ENCODE results near the gene POLR2J2.
"Not testable (repeated sequence)": the region's sequence is repeated elsewhere in the genome, so short reads cannot be mapped to it uniquely, and the experiment has no call there.

Gene POLR2J2

DNA sequence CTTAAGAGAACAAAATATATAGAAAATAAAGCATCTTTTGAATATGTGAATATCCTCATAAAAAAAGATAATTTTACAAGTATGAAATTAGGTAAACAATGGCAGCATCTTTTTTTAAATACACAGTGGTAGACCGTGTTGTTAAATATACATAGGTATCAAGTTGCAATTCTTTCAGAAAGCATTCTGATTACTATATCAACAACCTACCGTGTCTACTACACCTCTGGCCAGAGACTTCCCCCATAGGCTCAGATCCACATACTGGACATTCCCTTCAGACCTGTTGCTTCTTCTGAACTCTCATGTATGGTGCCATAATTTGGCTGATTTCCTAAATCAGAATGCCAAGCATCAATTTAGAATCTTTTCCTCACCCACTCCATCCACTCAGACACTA lies 22.5 kb upstream of the POLR2J2 start:
- H3K4me1 ChIP-seq (ENCODE audit: control insufficient read depth, insufficient read depth, low read length); H3K27me3 ChIP-seq (ENCODE audit: control insufficient read depth, insufficient read depth, low read length); H3K4me3 ChIP-seq (ENCODE audit: low read length); H3K36me3 ChIP-seq (ENCODE audit: insufficient read depth, low read length); H3K9ac ChIP-seq (ENCODE audit: low read depth, low read length); H3K4me2 ChIP-seq (ENCODE audit: low read length); H3K9me3 ChIP-seq (replicated peaks; ENCODE audit: low read length): not testable (repeated sequence)

DNA sequence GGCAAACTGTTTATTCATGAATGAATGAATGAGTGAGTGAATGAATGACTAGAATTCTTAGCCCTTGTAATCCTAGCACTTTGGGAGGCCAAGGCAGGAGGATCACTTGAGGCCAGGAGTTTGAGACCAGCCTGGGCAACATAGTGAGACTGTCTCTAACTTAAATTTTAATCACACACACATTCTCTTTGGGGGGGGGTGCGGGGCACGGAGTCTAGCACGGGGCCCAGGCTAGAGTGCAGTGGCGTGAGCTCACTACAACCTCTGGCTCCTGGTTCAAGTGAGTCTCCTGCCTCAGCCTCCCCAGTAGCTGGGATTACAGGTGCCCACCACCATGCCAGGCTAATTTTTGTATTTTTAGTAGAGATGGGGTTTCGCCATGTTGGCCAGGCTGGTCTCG lies 19.1 kb upstream of the POLR2J2 start:
- H3K9me3 ChIP-seq (replicated peaks; ENCODE audit: low read length); H3K36me3 ChIP-seq (ENCODE audit: insufficient read depth, low read length); H3K9ac ChIP-seq (ENCODE audit: low read depth, low read length); H3K27me3 ChIP-seq (ENCODE audit: control insufficient read depth, insufficient read depth, low read length); H3K4me2 ChIP-seq (ENCODE audit: low read length); H3K4me1 ChIP-seq (ENCODE audit: control insufficient read depth, insufficient read depth, low read length); H3K4me3 ChIP-seq (ENCODE audit: low read length): not testable (repeated sequence)

- H3K9ac ChIP-seq (ENCODE audit: low read depth, low read length); H3K4me3 ChIP-seq (ENCODE audit: low read length): not testable (repeated sequence)
Measured at GRCh38 chr7:102689436-102690282, 18.2 kb upstream of the POLR2J2 start.

GRCh38 chr7:102688299-102689036 lies 17.0 kb upstream of the POLR2J2 start:
- not testable (repeated sequence) for H3K9me3 ChIP-seq (replicated peaks; ENCODE audit: low read length); H3K27me3 ChIP-seq (ENCODE audit: control insufficient read depth, insufficient read depth, low read length); H3K4me3 ChIP-seq (ENCODE audit: low read length); H3K36me3 ChIP-seq (ENCODE audit: insufficient read depth, low read length); H3K4me2 ChIP-seq (ENCODE audit: low read length); H3K4me1 ChIP-seq (ENCODE audit: control insufficient read depth, insufficient read depth, low read length); H3K9ac ChIP-seq (ENCODE audit: low read depth, low read length)

More at GRCh38 chr7:102689436-102690282, 18.2 kb upstream of the POLR2J2 start:
- H3K9me3 ChIP-seq (replicated peaks; ENCODE audit: low read length); H3K4me1 ChIP-seq (ENCODE audit: control insufficient read depth, insufficient read depth, low read length); H3K27me3 ChIP-seq (ENCODE audit: control insufficient read depth, insufficient read depth, low read length); H3K4me2 ChIP-seq (ENCODE audit: low read length); H3K36me3 ChIP-seq (ENCODE audit: insufficient read depth, low read length): not testable (repeated sequence)

GRCh38 chr7:102682560-102682959 lies 11.1 kb upstream of the POLR2J2 start:
- H3K36me3 ChIP-seq (ENCODE audit: insufficient read depth, low read length); H3K27me3 ChIP-seq (ENCODE audit: control insufficient read depth, insufficient read depth, low read length); H3K4me1 ChIP-seq (ENCODE audit: control insufficient read depth, insufficient read depth, low read length); H3K9ac ChIP-seq (ENCODE audit: low read depth, low read length); H3K4me2 ChIP-seq (ENCODE audit: low read length); H3K4me3 ChIP-seq (ENCODE audit: low read length); H3K9me3 ChIP-seq (replicated peaks; ENCODE audit: low read length): not testable (repeated sequence)

- not testable (repeated sequence) for H3K4me2 ChIP-seq (ENCODE audit: low read length); H3K9ac ChIP-seq (ENCODE audit: low read depth, low read length); H3K4me1 ChIP-seq (ENCODE audit: control insufficient read depth, insufficient read depth, low read length); H3K9me3 ChIP-seq (replicated peaks; ENCODE audit: low read length); H3K36me3 ChIP-seq (ENCODE audit: insufficient read depth, low read length); H3K27me3 ChIP-seq (ENCODE audit: control insufficient read depth, insufficient read depth, low read length); H3K4me3 ChIP-seq (ENCODE audit: low read length)
Measured at GRCh38 chr7:102680780-102681179, 9.3 kb upstream of the POLR2J2 start.

DNA sequence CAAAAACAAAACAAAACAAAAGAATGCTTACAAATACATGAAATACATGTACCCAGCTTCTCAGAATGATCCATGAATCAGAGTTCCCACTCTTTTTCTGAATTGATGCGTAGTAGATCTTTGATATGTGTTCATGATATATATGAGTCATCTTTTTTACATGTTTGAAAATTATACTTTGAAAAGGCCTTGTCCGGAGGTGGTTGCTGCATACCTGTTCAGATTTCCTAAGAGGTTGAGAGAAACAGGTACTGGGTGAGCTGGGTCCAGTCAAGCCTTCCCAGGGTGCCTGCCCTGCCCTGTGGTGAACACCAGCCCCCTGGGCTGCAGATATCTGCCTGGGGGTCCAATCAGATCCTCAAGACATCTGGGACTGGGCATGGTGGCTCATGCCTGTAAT lies 4.1 kb upstream of the POLR2J2 start:
- not testable (repeated sequence) for H3K9me3 ChIP-seq (replicated peaks; ENCODE audit: low read length); H3K4me3 ChIP-seq (ENCODE audit: low read length); H3K9ac ChIP-seq (ENCODE audit: low read depth, low read length)

DNA sequence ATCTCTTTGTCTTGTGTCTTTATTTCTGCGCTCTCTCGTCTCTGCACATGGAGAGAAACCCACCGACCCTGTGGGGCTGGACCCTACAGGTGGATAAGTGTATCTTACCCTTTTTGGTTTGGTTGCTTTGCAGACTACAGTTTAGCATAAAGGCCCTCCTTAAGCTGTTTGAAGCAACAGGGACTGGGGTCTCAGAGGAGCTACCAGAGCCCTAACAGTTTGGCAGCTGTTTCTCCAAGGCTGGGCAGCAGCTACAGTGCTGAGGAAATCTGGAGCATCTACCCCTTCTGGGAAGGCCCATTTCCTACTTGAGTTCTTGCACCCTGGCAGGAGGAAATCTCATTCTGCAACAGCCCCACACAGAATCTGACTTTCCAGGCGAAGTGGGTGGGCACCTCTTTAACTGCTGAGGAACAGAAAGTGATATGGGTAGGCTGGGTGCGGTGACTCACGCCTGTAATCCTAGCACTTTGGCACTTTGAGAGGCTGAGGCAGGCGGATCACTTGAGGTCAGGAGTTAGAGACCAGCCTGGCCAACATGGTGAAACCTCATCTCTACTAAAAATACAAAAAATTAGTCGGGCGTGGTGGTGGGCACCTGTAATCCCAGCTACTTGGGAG lies 2.1 kb upstream of the POLR2J2 start:
- H3K9me3 ChIP-seq (replicated peaks; ENCODE audit: low read length); H3K27me3 ChIP-seq (ENCODE audit: control insufficient read depth, insufficient read depth, low read length); H3K4me3 ChIP-seq (ENCODE audit: low read length); H3K4me2 ChIP-seq (ENCODE audit: low read length); H3K4me1 ChIP-seq (ENCODE audit: control insufficient read depth, insufficient read depth, low read length); H3K36me3 ChIP-seq (ENCODE audit: insufficient read depth, low read length); H3K9ac ChIP-seq (ENCODE audit: low read depth, low read length): not testable (repeated sequence)

More for the DNA sequence above, 4.1 kb upstream of the POLR2J2 start:
- not testable (repeated sequence) for H3K27me3 ChIP-seq (ENCODE audit: control insufficient read depth, insufficient read depth, low read length); H3K4me2 ChIP-seq (ENCODE audit: low read length); H3K36me3 ChIP-seq (ENCODE audit: insufficient read depth, low read length); H3K4me1 ChIP-seq (ENCODE audit: control insufficient read depth, insufficient read depth, low read length)

- H3K4me1 ChIP-seq (ENCODE audit: control insufficient read depth, insufficient read depth, low read length); H3K9ac ChIP-seq (ENCODE audit: low read depth, low read length); H3K4me3 ChIP-seq (ENCODE audit: low read length); H3K9me3 ChIP-seq (replicated peaks; ENCODE audit: low read length); H3K27me3 ChIP-seq (ENCODE audit: control insufficient read depth, insufficient read depth, low read length); H3K4me2 ChIP-seq (ENCODE audit: low read length); H3K36me3 ChIP-seq (ENCODE audit: insufficient read depth, low read length): not testable (repeated sequence)
Measured at GRCh38 chr7:102671956-102672307, 469 bp upstream of the POLR2J2 start.

- H3K4me3 ChIP-seq (ENCODE audit: low read length); H3K9me3 ChIP-seq (replicated peaks; ENCODE audit: low read length); H3K36me3 ChIP-seq (ENCODE audit: insufficient read depth, low read length); H3K27me3 ChIP-seq (ENCODE audit: control insufficient read depth, insufficient read depth, low read length); H3K4me1 ChIP-seq (ENCODE audit: control insufficient read depth, insufficient read depth, low read length); H3K9ac ChIP-seq (ENCODE audit: low read depth, low read length); H3K4me2 ChIP-seq (ENCODE audit: low read length): not testable (repeated sequence)
Measured at GRCh38 chr7:102667523-102667922, 3.9 kb downstream of the POLR2J2 start.

GRCh38 chr7:102666850-102667249 lies 4.6 kb downstream of the POLR2J2 start:
- not testable (repeated sequence) for H3K4me1 ChIP-seq (ENCODE audit: control insufficient read depth, insufficient read depth, low read length); H3K4me2 ChIP-seq (ENCODE audit: low read length); H3K36me3 ChIP-seq (ENCODE audit: insufficient read depth, low read length); H3K9ac ChIP-seq (ENCODE audit: low read depth, low read length); H3K27me3 ChIP-seq (ENCODE audit: control insufficient read depth, insufficient read depth, low read length); H3K4me3 ChIP-seq (ENCODE audit: low read length); H3K9me3 ChIP-seq (replicated peaks; ENCODE audit: low read length)

GRCh38 chr7:102664765-102665164 lies 6.7 kb downstream of the POLR2J2 start:
- H3K4me1 ChIP-seq (ENCODE audit: control insufficient read depth, insufficient read depth, low read length); H3K36me3 ChIP-seq (ENCODE audit: insufficient read depth, low read length); H3K27me3 ChIP-seq (ENCODE audit: control insufficient read depth, insufficient read depth, low read length); H3K4me3 ChIP-seq (ENCODE audit: low read length); H3K9me3 ChIP-seq (replicated peaks; ENCODE audit: low read length); H3K4me2 ChIP-seq (ENCODE audit: low read length); H3K9ac ChIP-seq (ENCODE audit: low read depth, low read length): not testable (repeated sequence)

Measured in skeletal muscle satellite cell (primary cell).